Stimulated activated CD4-positive, alpha-beta T cell treated with anti-CD3 and anti-CD28 coated beads, Interleukin-1b, Interleukin-23, amount 100 ng/mL, for 1 hour (primary cell): ENCODE results near the gene ASF1B.
"Not testable (repeated sequence)": the region's sequence is repeated elsewhere in the genome, so short reads cannot be mapped to it uniquely, and the experiment has no call there.

Experiments used
- DNase-seq, 2 donors: peaks; one replicate each; pipeline ENCODE4 v3.0.0-alpha.2; 2020; ENCODE audit warnings: low read depth in 2 of 2

ASF1B gene

DNA sequence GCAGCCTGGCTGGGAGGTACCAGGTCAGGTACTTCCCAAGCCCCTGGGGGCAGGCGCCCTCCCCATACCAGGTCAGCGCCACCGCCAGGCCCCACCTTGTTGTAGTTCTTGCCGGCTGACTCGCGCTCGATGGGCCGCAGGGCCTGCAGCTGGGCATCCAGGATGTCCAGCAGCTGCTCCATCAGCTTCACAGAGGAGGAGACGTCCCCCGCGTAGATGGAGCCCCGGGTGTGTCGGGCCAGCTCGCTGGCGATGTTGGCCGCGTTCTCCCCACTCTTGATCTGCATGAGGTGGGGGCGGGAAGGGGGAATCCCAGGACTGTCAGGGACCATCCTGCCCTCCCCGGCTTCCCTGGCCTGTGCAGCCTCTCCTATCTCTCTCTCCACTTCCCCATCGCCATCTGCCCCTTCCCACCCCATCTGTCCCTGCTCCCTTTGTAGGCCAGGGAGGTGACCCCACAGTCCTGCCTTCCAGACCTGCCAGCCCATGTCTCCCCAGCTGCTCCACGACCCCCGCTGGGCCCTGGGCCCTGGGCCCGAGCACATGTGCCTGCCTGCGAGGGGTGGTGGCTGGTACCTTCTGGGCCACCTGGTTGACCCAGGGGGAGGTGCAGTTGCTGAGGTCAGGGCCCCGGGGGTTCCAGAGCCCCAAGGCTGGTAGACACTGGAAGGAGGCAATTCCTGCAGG lies 23.8 kb upstream of the ASF1B start:
- no peak for DNase-seq

- no peak for DNase-seq
These were observed 22.7 kb upstream of the ASF1B start for GRCh38 chr19:14159059-14159458.

DNA sequence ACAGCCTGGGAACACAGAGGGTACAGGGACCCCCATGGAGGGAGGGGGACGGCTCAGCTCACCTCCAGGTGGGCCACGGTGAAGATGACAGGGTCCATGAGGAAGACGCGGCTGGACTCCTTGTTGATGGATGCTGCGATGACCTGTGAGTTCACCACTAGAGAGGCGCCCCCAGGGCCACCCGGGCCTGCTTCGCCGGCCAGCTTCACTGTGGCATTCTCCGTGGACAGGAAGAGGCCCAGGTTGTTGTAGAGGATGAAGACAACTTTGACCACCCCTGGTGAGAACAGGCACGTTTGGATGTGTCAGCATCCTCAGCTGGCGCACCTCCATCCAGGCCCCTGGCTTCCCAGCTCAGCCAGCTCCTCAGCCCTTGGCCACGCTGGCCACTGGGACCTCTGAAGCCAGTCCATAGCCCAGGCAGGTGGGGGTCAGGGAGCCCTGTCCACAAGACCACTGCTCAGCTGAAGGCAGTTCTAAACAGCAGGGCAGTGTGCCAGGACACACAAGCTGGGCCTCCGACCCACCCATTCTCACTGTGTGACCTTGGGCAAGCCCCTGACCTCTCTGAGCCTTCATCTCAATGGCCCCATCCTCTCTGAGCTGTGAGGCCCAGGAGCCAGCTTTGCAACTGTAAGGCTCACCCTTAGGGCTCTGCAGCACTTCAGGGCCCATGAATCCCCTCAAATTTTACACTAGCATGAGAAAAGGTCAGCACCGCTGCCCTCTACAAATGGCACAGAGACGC lies 22.1 kb upstream of the ASF1B start:
- DNase-seq: no peak

DNA sequence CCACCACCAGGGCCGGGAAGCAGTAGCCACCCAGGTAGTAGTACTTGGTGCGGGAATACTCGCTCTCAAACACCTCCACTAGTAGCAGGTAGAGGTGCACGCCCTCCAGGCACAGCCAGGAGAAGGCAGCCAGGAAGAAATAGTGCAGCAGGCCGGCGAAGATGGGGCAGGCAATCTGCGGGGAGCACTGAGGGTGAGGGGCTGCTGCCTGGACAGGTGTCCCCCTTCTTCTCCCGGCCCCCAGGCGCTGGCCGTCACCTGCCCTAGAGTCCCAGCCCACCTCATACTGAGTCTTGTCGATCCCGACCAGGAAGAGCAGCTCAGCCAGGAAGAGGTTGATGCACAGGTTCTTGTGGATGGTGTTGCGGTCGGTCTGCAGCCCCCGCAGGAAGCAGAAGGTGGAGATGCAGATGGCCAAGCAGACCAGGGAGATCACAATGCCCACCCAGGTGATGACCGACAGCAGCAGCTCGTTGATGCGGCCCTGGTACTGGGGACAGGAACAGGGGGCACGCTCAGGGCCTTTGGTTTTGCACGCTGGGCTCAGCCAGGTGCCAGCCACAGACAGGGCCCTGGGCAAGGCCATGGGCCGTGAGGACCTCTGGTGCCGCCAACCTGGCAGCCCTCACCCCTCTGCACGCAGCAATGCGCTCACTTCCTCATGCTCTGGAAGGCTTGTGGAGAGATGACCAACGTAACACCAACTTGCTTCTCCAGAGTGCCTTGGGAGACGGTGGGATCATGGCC lies 20.8 kb upstream of the ASF1B start:
- DNase-seq: no peak

GRCh38 chr19:14156122-14156521 lies 19.7 kb upstream of the ASF1B start:
- no peak for DNase-seq

DNA sequence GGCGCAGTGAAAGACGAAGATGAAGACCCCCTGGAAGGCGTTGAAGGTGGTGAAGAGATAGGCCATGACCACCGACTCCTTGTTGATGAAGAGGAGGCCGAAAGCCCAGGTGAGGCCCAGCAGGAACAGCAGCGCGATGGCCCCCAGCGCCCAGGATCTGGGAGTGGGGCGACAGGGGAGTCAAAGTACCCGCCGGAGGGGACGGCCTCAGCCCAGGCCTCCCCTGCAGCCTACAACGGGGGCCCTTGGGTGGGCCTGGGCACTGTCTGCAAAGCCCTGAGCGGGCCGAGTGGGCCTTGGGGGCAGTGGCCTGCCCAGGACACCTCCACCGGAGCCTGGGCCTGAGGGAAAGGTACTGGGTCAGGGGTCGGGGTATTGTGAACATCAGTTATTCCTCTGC lies 19.0 kb upstream of the ASF1B start:
- DNase-seq: no peak

DNA sequence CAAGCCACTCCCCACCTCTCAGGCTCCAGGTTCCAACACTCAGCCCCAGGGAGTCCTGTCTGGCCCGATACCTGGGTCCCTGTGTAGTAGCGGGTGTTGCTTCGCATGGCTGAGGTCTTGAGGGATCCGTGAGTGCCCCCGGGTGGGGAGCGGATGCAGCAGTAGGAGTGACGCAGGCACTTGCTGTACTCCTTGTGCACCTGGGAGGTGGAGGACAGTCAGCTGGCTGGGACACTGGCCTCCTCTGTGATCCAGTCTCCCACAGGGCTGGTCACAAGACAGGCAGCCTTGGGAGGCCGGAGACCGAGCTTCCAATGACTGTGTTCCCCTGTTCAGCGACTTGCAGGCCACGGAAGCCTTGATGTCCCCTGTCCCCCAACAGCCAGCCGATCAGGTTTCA lies 16.3 kb upstream of the ASF1B start:
- DNase-seq: no peak

DNA sequence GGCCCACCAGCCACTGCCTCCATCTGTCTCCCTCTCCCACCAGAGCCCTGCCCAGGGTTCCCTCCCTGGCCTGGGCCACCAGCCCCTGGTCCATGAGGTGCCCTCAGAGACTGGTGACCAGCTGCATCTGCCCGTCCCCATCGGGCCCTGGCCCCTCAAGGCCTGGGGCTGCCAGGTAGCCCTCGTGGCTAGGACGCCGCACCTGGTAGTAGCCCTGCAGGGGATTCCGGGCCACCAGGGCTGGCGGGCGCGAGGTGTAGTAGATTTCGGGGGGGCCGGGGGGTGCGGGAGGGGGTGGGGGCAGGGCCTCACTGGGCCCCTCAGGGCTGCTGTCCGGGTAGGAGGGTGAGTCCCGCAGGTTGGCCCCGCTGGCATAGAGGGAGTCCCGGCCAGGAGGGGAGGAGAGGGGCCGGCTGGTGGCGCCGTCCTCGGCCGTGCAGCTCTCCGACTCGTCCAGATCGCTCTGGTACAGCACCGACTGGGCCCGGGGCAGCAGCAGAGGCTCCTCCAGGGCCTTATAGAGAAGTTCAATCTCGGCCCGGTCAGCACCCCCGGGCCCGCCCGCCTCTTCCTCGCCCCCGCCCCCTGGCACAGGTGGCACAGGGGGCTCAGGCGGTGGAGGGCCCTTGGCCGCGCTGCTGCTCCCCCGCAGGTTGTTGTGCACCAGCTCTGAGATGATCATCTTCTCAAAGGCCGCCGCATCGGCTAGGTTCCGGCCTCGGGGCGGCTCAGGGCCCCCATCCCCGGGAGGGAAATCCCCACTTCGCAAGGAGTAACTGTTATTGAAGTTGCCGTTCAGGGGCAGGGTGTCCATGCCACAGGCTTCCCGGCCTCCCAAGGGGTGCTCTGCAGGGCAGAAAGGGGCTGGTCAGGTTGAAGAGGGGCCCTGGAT lies 14.6 kb upstream of the ASF1B start:
- DNase-seq: no peak

DNA sequence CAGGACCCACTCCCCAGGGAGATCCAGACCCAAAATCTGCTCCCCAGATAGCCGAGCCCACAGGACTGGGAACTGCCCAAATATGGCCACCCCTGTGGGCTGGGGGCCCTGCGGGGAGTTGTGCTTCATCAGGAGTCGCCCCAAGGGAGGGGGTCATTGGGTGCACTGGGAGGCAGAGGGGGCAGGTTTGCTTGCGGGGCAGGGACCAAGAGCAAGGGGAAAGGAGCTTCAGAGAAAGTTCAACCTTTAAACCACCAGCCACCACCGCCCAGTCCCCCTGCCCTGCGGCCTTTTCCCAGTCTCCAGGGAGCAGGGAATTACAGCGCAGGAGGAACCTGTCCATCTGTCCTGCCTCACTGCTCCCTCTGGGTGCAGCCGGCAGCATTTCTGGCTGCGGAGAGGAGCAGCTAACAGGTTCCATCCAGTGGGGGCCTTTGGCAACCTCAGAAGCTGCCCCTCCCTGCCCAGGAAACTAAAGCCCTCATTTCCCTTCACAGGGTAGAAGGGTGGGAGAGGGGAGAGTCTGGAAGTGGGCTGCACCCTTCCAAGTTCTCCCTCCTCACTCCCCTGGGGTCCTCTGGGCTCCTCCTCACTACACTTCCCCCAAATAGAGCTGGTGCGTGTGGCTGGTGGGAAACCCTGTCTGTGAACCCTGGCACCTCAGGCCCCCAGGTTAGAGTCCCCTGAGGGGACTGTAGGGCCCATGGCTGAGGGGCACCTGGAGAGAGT lies 13.8 kb upstream of the ASF1B start:
- no peak for DNase-seq

- peak in 1 of 2 donors; percentile 25 for DNase-seq
These were observed 13.2 kb upstream of the ASF1B start for GRCh38 chr19:14149509-14149994.

DNA sequence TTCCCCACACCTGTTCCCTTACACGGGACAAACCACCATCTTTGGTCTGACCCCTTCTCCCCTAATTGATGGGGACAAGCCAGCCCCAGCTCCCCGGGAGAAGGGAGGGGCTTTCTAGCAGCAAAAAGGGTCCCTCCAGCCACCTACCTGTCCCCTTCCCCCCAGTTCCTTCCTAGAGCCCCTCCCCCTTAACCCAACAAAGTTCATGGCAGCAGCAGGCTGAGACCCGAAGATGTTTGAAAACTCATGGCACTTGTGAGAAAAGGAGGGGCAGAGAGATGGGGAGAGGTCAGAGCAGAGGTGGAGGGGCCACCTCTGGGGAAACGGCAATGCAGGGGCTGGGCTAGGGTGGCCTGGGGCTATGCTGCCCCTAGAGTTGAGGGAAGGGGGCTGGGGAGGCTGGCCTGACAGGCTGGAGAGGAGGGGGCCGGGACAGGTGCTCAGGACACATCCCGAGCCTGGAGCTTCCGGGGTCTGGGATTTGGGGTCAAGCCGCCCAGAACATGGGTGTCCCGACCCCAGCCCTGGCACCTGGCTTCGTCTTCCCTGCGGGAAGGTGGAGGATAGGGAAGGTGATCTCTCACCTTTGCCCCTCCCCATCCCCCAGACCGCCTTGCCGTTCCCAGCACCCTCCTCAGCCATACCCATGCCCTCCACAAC lies 12.5 kb upstream of the ASF1B start:
- DNase-seq: no peak

DNA sequence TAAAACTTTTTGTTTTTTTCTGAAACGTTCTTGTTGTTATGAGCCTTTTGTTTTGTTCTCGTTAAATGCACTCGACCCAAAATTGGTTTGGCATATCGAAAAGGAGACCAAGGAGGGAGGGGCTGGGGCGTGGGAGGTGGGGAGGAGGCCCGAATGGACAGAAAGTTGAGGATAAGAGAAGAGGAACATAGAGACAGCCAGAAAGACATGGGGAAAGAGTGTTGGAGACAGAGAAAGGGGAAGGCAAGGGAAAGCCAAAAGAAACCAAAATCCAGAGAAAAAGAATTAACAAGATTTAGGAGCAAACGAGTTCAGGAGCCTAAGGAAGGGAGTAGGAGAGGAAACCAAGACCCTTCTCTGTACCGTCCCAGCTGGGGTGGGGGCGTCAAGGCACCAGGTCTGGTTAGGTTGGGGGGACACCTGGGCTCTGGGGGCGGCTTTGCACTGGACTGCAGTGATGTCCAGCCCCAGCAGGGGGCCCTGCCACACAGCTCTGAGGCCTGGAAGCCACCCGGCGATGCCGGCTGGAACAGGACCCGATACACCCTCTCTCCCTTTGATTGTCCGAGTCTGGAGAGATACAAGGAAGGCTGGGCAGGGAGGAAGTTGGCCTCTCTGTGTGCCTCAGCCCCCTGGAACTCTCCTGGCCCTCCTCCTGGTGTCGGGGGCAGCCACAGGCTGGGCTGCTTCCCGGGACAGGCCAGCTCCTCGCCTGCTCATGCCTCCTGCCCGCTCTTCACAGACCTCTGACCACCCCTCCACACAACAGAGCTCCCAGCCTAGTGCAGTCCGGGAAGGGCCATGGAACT lies 11.6 kb upstream of the ASF1B start:
- no peak for DNase-seq

DNA sequence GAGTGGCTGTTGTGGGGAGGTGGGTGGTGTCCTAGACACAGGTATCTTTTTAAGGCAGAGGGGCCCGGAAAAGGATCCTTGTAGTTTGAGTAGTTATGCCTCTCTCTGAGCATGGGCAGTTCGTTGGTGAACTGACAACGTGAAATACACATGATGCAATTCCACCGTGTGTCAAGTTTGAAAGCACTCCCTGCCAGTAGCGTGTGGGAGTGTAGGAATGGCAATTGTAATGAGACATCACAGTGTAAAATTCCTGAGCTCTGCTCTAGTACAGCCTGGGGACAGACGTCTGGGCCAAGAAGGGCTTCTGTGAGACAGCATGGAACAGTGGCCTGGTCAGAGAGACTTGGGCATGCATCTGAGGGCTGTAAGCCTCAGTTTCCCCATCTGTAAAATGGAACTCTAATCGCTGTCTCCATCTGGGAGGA lies 10.4 kb upstream of the ASF1B start:
- no peak for DNase-seq

GRCh38 chr19:14146169-14146568 lies 9.8 kb upstream of the ASF1B start:
- DNase-seq: not testable (repeated sequence)

- no peak for DNase-seq
These were observed 9.0 kb upstream of the ASF1B start for GRCh38 chr19:14145381-14145780.

GRCh38 chr19:14142262-14143190 lies 6.1 kb upstream of the ASF1B start:
- DNase-seq: no peak

DNA sequence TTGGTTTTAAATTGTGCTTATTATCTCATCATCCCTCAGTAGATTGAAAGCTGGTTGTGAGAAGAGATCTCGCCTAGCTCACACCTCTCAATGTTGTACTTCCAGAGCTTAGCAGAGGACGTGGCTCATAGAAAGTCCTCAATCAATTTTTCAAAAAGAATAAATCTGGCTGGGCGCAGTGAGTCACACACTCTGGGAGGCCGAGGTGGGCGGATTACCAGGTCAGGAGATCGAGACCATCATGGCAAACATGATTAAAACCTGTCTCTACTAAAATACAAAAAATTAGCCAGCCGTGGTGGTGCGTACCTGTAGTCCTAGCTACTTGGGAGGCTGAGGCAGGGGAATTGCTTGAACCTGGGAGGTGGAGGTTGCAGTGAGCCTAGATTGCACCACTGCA lies 4.7 kb upstream of the ASF1B start:
- no peak for DNase-seq

GRCh38 chr19:14139944-14140343 lies 3.6 kb upstream of the ASF1B start:
- DNase-seq: no peak
